NCI-H2171 (cell line): Measurements from ENCODE around the gene TFEC.
"Not testable (repeated sequence)": the region's sequence is repeated elsewhere in the genome, so short reads cannot be mapped to it uniquely, and the experiment has no call there.

Source experiments
- DNase-seq: peaks from one replicate; lab custom pipeline; 2025; lab: John Stamatoyannopoulos, UW

The TFEC gene

DNA sequence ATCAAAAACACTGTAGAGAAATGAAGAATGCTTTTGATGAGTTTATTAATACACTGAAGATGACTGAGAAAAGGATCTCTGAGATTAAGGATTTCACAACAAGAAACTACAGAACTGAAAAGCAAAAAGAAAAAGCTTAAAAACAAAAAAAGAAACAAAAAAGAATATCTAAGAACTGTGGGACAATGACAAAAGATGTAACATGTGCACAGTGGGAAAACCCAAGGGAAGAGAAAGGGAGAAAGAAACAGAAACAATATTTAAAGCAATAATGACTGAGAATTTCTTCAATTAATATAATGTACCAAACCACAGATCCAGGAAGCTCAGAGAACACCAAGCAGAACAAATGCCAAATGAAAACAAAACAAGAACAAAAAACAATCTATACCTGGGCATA is 42.2 kb downstream of the TFEC start:
- no peak for DNase-seq

DNA sequence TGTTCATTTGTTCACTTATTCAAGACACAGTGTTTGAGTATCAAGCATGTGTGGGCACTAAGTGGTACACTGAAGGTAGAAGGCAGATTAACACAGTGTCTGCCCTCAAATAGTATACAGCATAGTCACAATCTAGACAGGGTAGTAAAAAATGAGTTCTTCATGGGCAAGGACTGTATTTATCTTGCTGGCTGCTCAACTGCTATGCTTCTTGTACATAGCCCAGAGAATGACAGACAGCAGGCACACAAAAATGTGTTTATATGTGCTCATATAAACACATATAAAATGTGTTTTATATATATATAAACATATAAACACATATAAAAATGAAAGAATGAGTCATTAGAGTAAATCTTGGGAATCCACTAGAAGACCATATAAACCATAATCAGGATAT is 43.1 kb downstream of the TFEC start:
- DNase-seq, result no peak

DNA sequence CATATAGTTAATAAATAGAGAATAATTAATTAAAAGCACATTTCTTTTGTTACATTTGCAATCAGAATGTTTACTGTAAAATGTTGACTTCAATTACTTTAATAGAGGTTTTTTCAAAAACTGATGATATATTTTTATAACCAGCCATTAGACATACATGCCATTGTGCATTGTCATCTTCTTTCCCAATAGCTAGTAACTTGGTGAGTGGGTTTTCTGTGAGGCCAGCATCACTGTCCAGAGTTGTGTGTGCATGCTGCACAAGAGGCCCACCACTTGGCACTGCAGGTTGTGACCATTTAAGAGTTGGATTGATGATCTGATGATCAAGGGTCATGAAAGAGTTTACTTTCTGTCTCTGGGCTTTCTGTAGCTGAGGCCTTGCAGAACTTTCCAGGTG is 46.5 kb downstream of the TFEC start:
- no peak for DNase-seq

DNA sequence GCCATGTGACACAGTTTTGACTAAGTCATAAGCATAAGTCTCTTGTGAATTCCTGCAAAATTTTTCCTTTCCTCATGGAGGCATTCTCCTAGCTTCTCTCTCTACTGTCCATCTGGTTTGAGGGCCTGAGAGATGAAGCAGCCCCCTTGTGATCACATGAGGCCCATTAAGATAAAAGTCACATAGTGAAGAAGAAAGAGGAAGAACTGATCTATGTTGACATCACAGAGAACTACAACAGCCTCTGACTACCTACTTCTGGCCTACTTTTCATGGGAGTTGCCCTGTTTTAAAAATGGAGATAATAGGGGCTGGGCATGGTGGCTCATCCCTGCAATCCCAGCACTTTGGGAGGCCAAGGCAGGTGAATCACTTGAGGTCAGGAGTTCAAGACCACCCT is 50.4 kb downstream of the TFEC start:
- DNase-seq, result no peak

DNA sequence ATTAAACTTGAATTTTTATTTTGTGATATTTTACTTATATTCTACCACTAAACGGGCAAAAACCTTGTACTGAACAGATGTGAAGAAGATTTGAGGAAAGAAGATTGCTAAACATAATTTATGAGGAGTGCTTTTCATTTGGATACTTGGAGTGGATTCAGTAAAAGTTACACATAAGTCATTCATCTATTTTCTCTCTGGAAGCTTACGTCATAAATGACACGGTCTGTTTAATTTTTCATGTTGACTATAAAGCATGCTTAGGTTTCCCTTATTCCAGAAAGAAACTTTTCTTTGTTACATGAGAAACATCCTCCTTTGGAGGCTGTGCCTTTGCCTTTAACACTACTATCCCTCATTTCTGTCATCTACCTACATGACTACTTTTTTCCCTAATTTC is 53.9 kb downstream of the TFEC start:
- no peak for DNase-seq

DNA sequence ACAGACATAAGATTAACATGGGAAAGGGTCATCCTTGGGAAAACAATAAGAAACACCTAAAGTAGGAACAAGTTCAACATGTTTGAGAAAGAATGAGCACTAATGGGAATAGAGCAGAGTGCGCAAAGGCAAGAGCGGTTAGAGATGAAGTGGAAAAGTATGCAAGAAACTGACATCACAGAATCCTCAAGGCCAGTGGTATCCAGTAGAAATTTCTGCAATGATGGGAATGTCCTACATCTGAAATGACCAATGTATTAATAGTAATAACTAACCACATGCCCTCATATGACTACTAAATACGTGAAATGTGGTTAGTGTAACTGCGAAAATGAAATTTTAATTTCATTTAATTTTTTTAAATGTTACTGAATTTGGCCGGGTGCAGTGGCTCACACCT is 54.8 kb downstream of the TFEC start:
- no peak for DNase-seq

DNA sequence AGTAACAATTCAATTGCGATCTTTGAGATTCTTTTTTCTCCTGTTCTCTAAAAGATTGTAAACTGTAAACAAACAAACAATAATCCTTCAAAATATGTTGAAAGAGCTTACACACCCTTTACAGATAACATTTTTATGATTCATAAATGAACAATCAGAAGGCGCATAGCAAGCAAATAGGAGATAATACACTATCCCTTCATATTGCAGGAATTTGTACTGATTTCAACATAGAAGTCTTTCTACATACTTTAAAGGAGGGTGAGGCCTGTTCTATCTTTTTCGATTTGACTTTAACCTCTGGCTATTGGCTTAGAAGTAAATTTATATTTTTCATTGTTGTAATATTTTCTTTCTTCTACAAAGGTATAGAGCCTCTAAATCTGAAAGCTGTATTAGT is 57.2 kb downstream of the TFEC start:
- no peak for DNase-seq

DNA sequence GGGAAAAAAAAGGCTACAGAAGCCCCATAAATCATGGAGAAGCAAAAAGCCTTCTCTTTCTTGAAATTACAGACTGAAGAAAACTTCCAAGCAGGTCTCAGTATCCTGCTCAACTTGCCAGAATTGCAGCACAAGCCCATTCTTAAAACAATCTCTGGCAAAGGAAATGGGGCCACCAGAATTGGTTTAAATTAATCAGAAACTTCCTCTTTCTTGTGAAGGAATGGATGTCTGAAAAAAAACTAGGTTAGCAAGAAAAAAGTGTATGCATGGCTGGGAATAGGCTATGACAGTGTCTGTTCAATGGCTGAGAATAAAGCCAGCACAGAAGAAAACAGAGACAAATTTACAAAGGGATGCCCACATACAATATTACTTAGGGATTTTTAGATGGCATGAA is 59.1 kb downstream of the TFEC start:
- DNase-seq, result no peak

DNA sequence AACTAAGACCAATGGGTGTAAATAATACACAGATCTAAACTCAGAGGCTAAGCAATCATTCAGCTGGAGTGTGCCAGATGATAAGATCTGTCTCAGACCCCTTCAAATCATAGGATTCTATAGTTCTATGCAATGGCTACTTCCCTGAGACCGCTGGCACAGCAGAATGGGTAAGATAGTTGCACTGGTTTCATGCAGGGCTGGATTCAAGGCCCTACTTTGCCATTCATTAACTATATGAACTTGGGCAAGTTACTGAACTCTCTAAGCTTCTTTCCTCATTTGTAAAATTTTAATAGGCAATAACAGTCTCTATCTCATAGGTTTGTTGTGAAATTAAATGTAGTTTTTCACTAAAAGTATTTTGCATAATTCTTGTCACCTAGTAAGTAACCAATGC is 62.0 kb downstream of the TFEC start:
- DNase-seq, result no peak

DNA sequence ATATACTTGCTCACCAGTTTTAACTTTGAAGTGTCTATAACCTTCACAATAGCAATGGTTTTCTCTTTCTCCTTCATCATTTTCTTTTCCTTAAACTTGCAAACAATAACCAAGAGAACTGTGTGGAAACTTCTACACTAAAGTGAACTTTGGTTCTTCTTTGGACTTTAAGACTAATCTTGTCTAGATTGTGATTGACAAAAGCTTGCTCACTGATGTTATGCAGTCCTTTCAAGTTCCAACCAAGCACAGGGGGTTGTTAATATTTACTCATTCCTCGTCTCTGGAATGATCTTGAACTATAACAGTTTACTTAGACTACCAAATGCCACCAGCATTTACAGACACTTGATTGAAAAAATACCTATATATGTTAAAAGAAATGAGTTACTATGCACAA is 62.4 kb downstream of the TFEC start:
- DNase-seq, result no peak

DNA sequence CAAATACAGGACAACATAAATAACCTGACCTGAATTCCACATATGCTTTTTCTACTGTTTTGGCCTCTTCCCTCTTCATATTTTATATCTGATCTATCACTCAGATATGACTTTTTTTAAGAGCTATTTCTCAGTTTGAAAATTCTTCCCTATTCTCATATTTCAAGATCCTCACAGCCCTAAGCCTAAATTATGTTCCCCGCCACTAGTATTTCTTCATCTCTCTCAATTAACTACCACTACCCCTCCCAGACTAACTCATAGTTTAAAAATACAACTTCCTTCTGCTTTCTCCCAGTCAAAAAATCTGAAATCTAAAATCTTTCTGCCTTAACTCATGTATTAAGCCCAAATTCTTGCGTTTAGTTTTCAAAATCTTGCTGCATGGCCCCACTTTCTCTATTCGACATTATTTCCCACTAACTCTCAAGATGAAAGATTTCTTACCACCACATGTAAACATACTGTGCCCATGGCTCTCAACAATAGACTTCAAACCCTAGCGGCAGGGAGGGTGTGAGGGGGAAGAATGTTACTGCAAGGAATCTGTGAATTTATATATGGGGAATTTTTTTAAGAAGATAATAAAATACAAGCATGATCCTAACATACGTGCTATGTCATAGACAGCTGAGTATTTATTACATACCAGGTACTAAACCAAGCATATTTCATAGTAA is 64.6 kb downstream of the TFEC start:
- no peak for DNase-seq

DNA sequence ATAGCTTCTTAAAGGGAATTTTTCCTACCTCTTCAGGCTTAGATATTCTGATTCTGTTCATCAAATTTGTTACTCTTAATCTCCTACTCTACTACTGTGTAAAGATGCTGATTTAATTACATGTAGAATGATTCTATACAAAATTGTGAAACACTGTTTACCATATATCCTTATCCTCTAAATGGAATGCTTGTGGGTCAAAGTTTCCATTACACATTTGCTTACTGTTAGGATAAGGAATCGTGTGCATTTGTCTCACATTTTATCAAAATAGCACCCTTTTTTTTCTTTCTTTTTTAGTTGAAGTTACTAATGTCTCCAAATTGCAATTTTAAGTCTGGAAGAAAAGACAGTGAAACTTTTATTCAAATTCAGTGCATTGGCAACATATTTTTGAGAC is 65.3 kb downstream of the TFEC start:
- no peak for DNase-seq

DNA sequence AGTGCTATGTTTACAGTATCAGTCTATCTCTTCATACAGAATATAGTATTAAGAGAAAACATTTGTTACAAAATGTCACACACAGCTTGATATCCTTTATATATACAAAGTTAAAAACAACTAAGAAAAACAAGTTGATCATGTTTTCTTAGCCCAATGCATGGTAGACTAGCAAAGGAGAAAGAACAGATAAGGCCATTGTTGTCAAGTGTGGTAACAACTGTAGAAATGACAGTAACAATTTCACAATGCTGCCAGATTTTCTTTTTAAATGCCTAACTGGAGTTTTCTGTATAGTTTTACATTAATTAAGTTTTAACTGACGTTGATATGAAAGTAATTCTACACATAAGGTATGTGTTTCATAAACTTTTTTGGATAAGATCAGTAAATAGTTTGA is 65.8 kb downstream of the TFEC start:
- DNase-seq, result no peak

DNA sequence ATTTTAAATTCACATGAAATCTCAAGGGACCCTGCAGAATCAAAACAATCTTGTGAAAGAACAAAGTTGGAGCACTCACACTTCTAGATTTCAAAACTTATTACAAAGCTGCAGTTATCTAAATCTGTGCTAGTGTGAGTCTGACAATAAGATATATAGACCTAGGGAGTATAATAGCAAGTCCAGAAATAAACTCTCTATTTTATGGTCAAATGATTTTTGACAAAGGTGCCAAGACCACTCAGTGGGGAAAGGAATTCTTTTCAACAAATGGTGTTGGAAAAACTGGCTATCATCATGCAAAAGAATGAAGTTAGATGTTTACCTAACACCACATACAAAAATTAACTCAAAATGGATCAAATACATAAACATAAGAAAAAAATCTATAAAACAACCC is 68.2 kb downstream of the TFEC start:
- DNase-seq, result no peak

DNA sequence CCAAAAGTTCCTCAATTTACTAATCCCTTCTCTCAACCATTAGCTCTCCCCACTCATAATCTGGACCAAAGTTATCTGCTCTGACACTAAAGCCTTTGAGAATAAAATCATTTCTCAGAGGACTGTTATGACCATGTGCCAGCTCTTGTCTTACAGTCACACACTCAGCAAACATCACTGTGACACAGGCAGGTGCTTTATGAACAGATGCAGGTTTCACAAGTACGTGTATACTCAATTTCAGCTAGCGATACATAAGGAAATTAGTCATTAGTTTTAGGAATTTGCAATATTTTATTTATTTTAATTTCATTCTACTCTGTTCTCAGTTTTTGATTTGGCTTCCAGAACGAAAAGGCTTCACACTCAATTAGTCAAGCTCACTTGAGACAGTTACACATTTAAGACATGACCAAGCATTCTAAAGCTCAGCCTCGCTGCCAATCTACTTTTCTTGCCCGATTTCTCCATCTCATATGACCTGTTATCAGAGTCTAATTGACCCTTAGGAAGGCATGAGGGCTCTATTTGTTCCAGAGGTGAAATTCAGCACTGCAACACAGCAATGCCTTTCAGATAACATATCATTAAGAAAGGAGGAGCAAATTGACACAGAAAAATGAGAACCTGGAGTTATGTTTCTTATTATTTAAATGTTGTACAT is 76.8 kb downstream of the TFEC start:
- no peak for DNase-seq

DNA sequence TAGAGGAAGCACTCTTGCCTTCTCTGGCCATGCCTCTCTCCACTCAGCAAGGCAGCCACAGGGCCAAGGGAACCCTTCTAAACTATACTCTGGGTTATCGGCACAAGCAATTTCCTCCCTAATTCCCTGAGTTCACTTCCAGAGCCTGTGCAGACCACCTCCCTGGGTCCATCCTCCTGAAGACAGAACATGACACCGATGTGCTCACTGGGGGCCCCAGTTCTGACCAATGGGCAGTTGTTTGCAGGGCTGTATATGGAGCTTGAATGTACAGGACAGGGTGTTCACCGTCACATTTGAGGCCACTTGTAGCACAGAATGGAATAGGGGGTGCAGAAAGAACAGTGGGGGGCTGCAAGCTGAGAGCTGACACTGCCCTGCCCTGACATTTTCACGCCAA is 77.7 kb downstream of the TFEC start:
- DNase-seq, result no peak

DNA sequence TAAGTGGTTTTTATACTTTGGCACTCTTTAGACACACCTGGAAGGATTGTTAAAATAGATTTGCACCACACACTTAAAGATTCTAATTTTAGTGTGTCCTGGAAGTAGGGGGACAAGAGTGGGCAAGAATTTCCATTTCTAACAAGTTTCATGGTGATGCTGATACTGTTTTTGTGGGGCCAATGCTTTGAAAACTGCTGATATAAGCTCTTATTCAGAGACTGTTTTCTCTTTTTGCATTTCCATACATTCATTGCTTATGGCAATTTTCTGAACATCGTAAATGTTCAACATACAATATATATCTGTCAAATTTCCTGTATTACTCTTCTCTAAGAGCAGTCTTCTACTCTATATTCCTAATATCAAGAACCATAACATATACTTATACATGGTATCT is 79.0 kb downstream of the TFEC start:
- DNase-seq, result no peak

DNA sequence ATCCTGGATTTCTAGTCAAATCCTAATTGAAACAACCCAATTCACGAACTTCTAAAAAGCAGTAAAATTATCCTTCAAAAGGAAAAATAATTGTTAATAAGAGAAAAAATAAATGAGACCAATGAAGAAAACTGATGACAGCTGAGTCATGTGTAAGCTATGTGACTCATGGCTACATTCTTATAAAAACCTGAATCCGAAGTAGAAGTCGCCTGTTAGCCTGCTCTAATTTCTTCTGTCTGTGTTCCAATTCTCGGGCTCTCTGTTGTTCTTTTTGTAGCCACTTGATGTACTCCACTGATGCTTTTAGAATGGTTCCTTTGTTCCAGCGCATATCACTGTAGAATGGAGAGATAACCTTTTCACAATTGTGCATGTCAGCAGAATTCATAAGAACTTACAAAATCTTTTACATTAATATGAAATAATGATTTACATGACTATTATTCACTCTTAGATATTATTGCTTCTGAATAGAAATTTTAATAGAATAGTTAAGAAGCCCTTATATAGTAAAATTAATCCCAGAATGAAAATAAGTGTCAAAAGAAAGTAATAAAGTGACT is 88.8 kb downstream of the TFEC start:
- DNase-seq, result no peak

DNA sequence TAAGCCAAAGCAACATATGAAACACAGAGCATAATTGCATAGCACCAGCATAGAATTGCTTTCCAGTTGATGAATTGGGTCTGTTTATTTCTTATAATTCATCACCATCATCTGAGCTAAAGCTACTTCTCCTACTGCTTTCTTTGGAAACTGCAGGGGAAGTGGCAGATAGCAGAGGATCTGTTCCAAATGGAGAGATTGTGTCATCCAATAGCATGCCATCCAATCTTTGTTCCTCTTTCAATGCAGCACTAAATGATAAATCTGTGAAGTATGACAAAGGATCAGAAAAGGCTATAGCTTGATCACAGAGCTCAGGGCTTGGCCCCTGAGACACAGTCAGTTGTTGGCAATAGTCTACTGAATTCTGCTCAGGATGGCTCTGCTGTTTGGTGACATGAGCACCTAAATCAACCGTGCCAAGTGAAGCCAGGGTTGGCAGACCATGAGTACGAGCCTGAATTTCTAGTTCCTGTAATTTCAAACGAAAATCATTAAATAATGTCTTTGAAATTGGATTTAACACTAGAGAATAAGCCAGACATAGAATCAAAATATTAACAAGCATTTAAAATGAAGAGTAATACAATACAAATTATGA is 90.0 kb downstream of the TFEC start:
- DNase-seq, result no peak

DNA sequence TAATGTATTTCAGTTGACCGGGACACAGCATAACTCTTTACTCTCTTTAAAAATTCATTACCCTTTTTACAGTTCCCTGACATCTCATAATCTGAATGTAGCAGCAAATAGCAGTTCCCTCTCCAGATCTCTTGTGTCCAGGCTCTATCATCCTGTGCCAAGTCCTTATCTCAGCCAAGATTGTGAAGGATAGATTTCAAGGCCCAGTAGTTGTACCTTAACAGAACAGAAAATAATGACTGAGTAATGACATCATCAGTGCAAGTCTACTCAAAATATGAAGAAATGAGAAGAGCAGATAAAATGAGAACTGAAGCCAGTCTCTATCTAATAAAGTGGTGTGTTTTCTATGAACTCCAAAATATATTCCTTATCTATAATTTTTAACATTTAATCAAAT is 92.6 kb downstream of the TFEC start:
- DNase-seq, result no peak

DNA sequence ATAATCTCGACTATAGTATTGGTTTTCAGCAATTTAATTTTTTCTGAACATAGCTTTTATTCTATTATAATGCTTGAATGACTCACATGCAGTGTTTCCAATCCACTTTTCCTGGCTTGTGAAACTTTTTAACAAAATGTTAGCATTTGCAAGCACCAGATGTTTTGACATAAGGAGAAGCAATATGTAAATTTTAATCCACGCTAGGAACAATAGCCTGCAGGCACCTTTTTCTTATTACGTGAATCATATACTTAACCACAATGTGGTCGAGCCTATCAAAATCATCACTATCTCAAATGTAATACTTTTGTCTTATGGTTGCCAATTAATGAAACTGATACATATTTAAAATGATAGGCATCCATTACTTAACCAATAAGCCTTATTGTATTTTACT is 97.1 kb downstream of the TFEC start:
- DNase-seq, result no peak

DNA sequence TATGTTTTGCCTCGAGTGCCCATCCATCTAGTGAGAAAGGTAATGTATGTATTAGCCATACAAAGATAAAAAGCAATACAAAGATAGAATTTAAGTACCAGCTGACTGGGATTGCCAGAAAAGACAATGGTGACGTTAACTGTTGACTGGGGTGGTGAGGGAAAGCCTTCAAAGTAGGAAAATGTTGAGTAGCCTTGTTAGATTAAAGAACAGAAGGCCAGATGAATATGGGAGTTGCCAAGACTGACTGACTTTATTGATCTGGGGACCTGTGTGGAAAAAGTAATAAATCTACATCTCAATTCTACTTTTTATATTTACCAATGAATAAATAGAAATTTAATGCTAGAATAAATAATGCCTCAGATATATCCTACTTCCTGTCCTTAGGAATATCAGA is 97.7 kb downstream of the TFEC start:
- no peak for DNase-seq

DNA sequence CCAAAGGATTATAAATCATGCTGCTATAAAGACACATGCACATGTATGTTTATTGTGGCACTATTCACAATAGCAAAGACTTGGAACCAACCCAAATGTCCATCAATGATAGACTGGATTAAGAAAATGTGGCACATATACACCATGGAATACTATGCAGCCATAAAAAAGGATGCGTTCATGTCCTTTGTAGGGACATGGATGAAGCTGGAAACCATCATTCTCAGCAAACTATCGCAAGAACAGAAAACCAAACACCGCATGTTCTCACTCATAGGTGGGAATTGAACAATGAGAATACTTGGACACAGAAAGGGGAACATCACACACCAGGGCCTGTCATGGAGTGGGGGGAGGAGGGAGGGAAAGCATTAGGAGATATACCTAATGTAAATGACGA is 100.4 kb downstream of the TFEC start:
- not testable (repeated sequence) for DNase-seq

DNA sequence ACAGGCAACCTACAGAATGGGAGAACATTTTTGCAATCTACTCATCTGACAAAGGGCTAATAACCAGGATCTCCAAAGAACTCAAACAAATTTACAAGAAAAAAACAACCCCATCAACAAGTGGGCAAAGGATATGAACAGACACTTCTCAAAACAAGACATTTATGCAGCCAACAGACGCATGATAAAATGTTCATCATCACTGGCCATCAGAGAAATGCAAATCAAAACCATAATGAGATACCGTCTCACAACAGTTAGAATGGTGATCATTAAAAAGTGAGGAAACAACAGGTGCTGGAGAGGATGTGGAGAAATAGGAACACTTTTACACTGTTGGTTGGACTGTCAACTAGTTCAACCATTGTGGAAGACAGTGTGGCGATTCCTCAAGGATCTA is 100.8 kb downstream of the TFEC start:
- not testable (repeated sequence) for DNase-seq
